Suppressor macrophage (primary cell): ENCODE results near the gene LITAF.

Experiments used
- DNase-seq, 4 experiments: peaks; one replicate each; pipeline ENCODE4 v3.0.0-alpha.2; 2020 to 2022

Gene LITAF

GRCh38 chr16:11550791-11551498 lies 35.8 kb downstream of the LITAF start:
- DNase-seq: peak; percentile 49 to 84 (median 75)

- no peak for DNase-seq
Observed at GRCh38 chr16:11547118-11547916, 39.4 kb downstream of the LITAF start.

GRCh38 chr16:11546608-11547061 lies 40.1 kb downstream of the LITAF start:
- no peak for DNase-seq

GRCh38 chr16:11543661-11544393 lies 42.9 kb downstream of the LITAF start:
- DNase-seq: peak in 1 of 4 experiments; percentile 6

GRCh38 chr16:11542069-11542744 lies 44.5 kb downstream of the LITAF start:
- peak in 1 of 4 experiments; percentile 6 for DNase-seq

- peak; percentile 51 to 77 (median 70) for DNase-seq
Observed at GRCh38 chr16:11539641-11540050, 47.1 kb downstream of the LITAF start.

GRCh38 chr16:11538880-11539279 lies 47.8 kb downstream of the LITAF start:
- DNase-seq: no peak

- no peak for DNase-seq
Observed at GRCh38 chr16:11536104-11536866, 50.4 kb downstream of the LITAF start.

- no peak for DNase-seq
Observed at GRCh38 chr16:11535494-11535893, 51.2 kb downstream of the LITAF start.

GRCh38 chr16:11534262-11534661 lies 52.5 kb downstream of the LITAF start:
- DNase-seq: no peak

GRCh38 chr16:11533588-11533987 lies 53.1 kb downstream of the LITAF start:
- no peak for DNase-seq

- DNase-seq: no peak
Observed at GRCh38 chr16:11530171-11530940, 56.4 kb downstream of the LITAF start.

- DNase-seq: no peak
Observed at GRCh38 chr16:11529285-11529684, 57.4 kb downstream of the LITAF start.

- no peak for DNase-seq
Observed at GRCh38 chr16:11528053-11528452, 58.7 kb downstream of the LITAF start.

GRCh38 chr16:11526655-11527350 lies 59.9 kb downstream of the LITAF start:
- no peak for DNase-seq

- no peak for DNase-seq
Observed at GRCh38 chr16:11524098-11524760, 62.5 kb downstream of the LITAF start.

- DNase-seq: peak in 1 of 4 experiments; percentile 27
Observed at GRCh38 chr16:11521055-11521454, 65.7 kb downstream of the LITAF start.

- no peak for DNase-seq
Observed at GRCh38 chr16:11520442-11520841, 66.3 kb downstream of the LITAF start.

GRCh38 chr16:11517961-11518360 lies 68.8 kb downstream of the LITAF start:
- DNase-seq: no peak
